ENCODE results near the gene RNF130.

RNF130 gene

GRCh38 chr5:180093651-180094382 is 22.3 kb upstream of the RNF130 start:
- H3K4me3 ChIP-seq (ENCODE audit: low read depth, low read length) = no peak overlapping the region
- H3K4me1 ChIP-seq (ENCODE audit: control insufficient read depth, insufficient read depth, low read length) = no peaks in the 10 kb centered on the region; the same call in 1 of the 2 replicates
- ChIA-PET POLR2A (no interaction called here), CTCF (no interaction called here)
- TF ChIP-seq ZNF645 (tag by site-specific recombination; IDR thresholded peaks at IDR 0.05) = no peak
- peak; percentile 54 for TF ChIP-seq ZFHX2 (tag by site-specific recombination; conservative IDR thresholded peaks at IDR 0.05)
- TF ChIP-seq EGR2 (tag by site-specific recombination; IDR thresholded peaks at IDR 0.05; ENCODE audit: low read depth) = peak; percentile 66
- no peaks in the 10 kb centered on the region for H3K36me3 ChIP-seq (ENCODE audit: control insufficient read depth in 2 of 2, insufficient read depth in 1 of 2, low read length in 2 of 2)
- no peak overlapping the region for H3K27ac ChIP-seq (ENCODE audit: extremely low read depth, low read depth, low read length)
- H3K9me3 ChIP-seq (ENCODE audit: control insufficient read depth, insufficient read depth, low read depth, low read length) = no peaks in the 10 kb centered on the region

GRCh38 chr5:180093241-180093640 is 21.7 kb upstream of the RNF130 start:
- no peaks in the 10 kb centered on the region for H3K9me3 ChIP-seq (ENCODE audit: control insufficient read depth, insufficient read depth, low read depth, low read length)
- no peaks in the 10 kb centered on the region; the same call in 1 of the 2 replicates for H3K4me1 ChIP-seq (ENCODE audit: control insufficient read depth, insufficient read depth, low read length)
- ChIA-PET CTCF (interaction anchor here (0.5 to 1.2 kb wide), 2 partner anchors 8 to 284 kb away, joined by 4 read pairs; no protein-coding TSS in a partner anchor), POLR2A (no interaction called here)
- no peaks in the 10 kb centered on the region for H3K36me3 ChIP-seq (ENCODE audit: control insufficient read depth in 2 of 2, insufficient read depth in 1 of 2, low read length in 2 of 2)
- no peak overlapping the region for H3K4me3 ChIP-seq (ENCODE audit: low read depth, low read length)
- H3K27ac ChIP-seq (ENCODE audit: extremely low read depth, low read depth, low read length) = no peak overlapping the region
- no peak for TF ChIP-seq ZNF169 (tag by site-specific recombination; IDR thresholded peaks at IDR 0.05)
- TF ChIP-seq ZNF530 (tag by site-specific recombination; IDR thresholded peaks at IDR 0.05; ENCODE audit: low read depth) = no peak
- no peak for TF ChIP-seq ZNF302 (tag by site-specific recombination; IDR thresholded peaks at IDR 0.05; ENCODE audit: low read depth)
- no peak for TF ChIP-seq ZNF423 (tag by site-specific recombination; IDR thresholded peaks at IDR 0.05)
- no peak for TF ChIP-seq ZNF37A (tag by site-specific recombination; IDR thresholded peaks at IDR 0.05)
- no peak for TF ChIP-seq ZNF26 (tag by site-specific recombination; IDR thresholded peaks at IDR 0.05)
- no peak for TF ChIP-seq ZFP41 (tag by site-specific recombination; IDR thresholded peaks at IDR 0.05; ENCODE audit: borderline replicate concordance)
- no peak for TF ChIP-seq ZNF529 (tag by site-specific recombination; IDR thresholded peaks at IDR 0.05; ENCODE audit: insufficient replicate concordance)
- no peak for TF ChIP-seq ZSCAN4 (tag by site-specific recombination; IDR thresholded peaks at IDR 0.05)
- TF ChIP-seq ZBTB10 (tag by site-specific recombination; IDR thresholded peaks at IDR 0.05) = no peak
- no peak for TF ChIP-seq KLF17 (tag by site-specific recombination; IDR thresholded peaks at IDR 0.05)
- no peak for TF ChIP-seq ZNF324 (tag by site-specific recombination; IDR thresholded peaks at IDR 0.05)
- TF ChIP-seq ZNF660 (tag by site-specific recombination; IDR thresholded peaks at IDR 0.05) = no peak
- TF ChIP-seq ZNF768 (tag by site-specific recombination; IDR thresholded peaks at IDR 0.05) = no peak

Measured in HEK293 (cell line).